Daoy (cell line): Measurements from ENCODE around the gene KAZN. TPM values are rescaled to one million over a fixed set of nuclear protein-coding genes. Genes with fewer than 3 reads are reported as not detected.

Experiments used
- DNase-seq: peaks from one replicate; pipeline ENCODE4 v3.0.0-alpha.2; 2015; ENCODE audit warnings: low read depth
- total RNA-seq: library from RNA; depleted of rRNA; stranded (reverse); fragments of >200 nt; shearing (Covaris generic); gene quantifications from 2 replicates; pipeline ENCODE4 v1.2.3, GENCODE V29; 2014

The KAZN gene
- total RNA-seq, 1 experiment from 2014 or later: 6.3 TPM

DNA sequence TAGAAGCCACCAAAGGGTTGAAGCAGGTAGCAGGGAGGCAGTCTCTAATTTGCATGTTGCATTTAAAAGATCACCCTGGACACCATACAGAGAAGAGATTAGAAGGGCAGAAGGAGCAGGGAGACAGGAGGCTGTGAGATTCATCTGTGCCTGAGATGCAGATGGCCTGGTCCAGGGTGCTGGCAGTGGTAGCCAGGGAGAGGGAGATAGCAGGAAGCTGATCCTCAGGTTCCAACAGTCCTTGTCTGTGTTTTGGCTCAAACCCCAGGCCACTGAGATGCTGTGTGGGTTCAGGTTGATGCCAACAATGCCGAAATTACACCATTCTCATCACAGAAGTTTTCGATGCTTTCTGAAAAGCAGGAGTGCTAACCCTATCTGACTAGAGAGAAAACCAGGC lies 113.7 kb downstream of the KAZN start:
- DNase-seq: no peak

DNA sequence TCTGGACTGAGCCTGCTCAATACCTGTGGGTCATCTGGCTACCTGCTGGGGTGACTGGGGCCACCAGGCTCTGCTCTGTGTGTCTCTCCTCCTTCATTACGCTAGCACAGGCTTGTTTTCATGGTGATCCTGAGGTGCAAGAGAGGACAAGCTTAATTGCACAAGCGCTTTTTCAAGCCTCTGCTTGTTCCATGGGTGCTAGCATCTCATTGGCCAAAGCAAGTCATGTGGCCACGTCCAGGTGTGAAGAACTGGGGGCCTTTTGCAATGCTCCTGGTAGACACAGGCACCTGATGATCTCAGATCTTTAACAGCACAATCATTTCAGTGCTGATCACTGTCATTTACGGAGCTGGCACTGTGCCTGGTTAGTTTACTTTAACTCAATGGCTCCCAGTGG lies 114.6 kb downstream of the KAZN start:
- no peak for DNase-seq

- no peak for DNase-seq
Measured at GRCh38 chr1:14715266-14715665, 116.8 kb downstream of the KAZN start.

DNA sequence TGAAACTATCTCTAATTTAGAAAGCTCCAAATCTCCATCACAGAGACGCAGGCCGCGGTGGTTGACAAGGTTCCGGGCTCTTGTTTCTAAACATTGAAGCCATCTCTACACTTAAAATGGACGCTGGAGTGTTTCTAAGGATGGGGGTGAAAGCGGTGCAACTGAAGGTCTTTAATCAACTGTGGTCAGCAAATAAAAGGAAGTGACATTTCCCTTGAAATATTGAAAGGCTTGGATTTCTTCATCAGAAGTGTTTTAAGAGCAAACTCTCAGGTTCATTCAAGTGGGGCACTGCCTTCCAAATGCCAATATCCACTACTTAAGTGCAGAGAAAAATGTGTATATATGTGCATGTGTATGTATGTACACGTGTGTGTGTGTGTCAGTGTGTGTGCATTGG lies 117.3 kb downstream of the KAZN start:
- DNase-seq: no peak

DNA sequence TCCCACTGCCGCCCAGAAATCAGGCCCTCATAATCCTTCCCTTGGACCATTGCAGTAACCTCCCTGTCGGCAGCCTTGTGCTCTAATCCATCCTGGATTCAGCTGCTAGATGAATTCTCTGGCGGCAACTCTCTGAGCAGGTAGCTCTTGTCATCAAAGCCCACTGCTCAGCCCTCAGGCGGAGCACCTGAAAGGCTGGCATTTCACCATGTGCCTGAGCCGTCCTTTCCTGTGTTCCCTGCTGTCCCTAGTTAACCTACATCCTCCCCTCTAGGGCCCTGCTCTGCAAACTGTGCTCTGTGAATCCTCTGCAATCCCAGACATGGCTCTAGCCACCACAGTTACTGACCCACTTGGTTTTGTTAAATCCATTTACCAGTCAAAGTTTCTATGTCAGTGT lies 118.0 kb downstream of the KAZN start:
- DNase-seq: no peak

DNA sequence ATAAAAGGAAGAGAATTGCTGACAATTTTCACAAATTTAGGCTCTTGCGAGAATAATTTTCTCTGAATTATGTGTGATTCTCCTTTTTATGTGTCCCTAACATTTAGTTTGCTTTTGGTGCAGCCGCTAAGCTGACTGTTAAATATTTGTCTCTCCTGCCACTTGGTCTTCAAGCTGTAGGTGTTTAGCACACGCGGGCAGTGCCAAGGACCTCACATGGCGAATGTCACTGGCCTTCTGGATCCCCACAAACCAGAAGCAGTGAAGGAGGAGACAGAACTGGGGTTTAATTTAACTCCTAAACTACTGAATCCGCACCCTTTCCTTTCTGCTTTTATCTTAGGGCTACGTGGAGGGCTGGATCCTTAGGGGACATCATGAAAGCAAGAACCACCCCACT lies 120.0 kb downstream of the KAZN start:
- DNase-seq: no peak

- DNase-seq: no peak
Measured at GRCh38 chr1:14723401-14723800, 124.9 kb downstream of the KAZN start.

DNA sequence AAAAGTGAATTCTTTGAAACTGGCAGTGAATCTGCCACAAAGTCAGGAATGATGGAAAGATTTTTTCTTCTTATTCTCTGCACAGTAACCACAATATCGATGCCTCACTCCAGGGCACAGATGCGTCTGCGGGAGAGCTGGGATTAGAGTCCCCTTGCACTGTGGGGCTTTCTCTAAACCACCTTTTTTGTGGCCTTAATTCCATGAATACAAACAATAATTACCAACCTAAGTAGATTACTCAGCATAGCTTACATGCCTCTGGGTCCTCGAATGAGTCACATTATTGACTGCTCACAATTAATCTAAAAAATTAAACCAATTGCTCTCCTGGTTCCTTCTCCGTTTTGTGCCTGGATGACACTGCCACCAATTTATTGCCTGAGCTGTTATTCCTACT lies 125.8 kb downstream of the KAZN start:
- peak; percentile 62 for DNase-seq

- peak; percentile 41 for DNase-seq
Measured at GRCh38 chr1:14724678-14725077, 126.2 kb downstream of the KAZN start.

GRCh38 chr1:14725238-14725637 lies 126.8 kb downstream of the KAZN start:
- no peak for DNase-seq

DNA sequence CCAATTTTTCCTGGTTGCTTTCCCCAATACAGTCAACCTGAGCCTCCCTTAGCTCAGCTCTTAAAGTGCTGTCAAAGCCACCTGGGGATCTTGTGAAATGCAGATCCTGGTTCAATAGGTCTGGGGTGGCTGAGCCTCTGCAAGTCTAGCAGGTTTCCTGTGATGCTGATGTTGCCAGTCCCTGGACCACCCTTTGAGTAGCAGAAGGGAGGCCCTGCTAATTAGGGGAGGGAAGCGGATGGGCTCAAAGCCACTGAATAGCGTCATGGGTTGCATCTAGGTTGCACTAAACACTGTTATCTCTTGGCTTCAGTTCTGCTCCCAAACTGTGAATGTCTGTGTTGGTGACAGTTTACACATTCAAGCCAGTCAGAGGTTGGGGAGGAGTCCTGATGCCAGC lies 127.2 kb downstream of the KAZN start:
- no peak for DNase-seq

GRCh38 chr1:14726606-14727005 lies 128.1 kb downstream of the KAZN start:
- no peak for DNase-seq

DNA sequence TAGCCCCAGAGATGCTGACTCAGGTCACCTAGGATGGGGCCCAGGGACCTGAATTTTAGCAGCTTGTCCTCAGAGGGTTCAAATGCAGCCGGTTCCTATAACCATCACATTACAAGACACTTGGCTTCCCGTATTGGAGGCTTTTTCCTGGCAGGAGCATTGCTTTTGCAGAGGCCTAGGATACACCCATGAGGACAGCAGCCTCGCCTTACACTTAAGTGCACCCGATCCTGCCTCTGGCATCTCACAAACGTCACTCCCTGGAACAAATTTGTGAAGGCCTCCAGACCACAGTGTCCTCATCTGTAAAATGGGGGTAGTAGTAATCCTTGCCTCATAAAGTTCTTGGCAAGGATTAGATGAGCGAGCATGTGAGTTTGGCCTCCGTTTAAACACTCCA lies 130.0 kb downstream of the KAZN start:
- no peak for DNase-seq

- no peak for DNase-seq
Measured at GRCh38 chr1:14732728-14733047, 134.2 kb downstream of the KAZN start.

DNA sequence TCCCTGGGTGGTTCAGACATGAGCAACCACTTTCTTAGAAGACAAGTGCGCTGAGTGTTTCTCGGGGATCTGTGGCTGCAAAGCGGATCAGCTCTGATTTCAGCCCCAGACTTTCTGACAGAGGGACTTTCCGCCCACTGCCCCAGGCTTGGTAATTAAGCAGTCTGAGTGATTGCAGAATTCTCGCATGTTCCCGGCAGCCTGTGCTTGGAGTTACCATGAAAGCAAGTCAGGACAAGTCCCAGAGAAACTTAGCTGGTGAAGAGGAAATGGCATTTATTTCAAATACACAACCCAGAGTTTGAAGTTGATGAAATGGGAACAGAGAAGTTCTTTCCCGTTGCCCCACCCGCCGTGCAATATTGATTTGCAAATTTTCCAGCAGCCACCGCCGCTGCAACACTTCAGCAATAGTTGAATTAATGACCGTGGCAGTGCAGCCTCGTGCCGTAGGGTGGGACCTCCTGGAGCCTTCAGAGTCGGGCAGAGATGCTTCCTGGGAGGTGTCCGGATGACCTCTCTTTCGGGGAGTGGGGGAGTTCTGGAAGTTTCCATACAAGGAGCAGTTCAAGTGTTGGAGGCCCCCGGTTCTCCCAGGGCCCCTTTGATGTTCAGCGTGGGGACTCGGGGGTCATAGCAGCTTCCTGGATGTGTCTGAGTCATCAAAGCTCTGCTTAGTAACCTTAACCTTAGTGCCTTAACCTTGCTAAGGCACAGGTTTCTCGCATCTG lies 134.7 kb downstream of the KAZN start:
- peak; percentile 69 for DNase-seq

GRCh38 chr1:14733779-14734140 lies 135.3 kb downstream of the KAZN start:
- no peak for DNase-seq

- no peak for DNase-seq
Measured at GRCh38 chr1:14735841-14736240, 137.4 kb downstream of the KAZN start.

GRCh38 chr1:14737561-14738094 lies 139.1 kb downstream of the KAZN start:
- no peak for DNase-seq

GRCh38 chr1:14738235-14738634 lies 139.8 kb downstream of the KAZN start:
- peak; percentile 53 for DNase-seq

GRCh38 chr1:14738647-14739046 lies 140.2 kb downstream of the KAZN start:
- no peak for DNase-seq

DNA sequence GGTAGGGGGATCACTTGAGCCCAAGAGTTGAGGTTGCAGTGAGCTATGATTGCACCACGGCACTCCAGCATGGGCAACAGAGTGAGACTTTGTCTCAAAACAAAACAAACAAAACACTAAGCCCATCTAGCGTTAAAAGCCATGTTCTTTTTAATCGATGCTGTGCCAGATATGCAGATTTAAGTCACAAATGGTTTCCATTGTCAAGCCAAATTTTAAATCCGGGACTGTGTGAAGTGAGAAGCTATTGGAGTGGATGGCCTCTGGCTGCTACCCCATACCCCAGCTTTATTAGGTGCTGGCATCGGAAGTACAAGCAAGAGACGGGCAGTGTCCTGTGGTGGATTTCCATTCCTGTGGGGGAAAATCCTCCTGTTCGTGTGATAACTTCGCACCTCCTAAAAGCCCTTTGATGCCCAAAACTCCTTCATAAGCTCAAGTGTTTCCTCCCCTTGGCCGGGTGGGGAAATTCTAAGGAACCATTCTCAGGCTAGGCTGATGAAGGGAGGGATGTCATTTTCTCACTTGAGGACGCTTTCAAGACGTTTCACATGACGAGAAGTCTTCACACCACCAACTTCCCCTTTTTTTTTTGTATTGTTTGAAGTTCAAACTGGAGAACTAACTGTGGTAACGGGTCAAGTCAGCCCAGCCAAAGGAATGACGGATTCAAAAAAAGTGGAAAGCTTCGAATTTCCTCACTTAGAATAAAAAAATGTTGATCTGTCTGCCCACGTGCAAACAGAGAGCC lies 140.8 kb downstream of the KAZN start:
- DNase-seq: no peak

GRCh38 chr1:14740016-14740415 lies 141.5 kb downstream of the KAZN start:
- DNase-seq: no peak

GRCh38 chr1:14741082-14741481 lies 142.6 kb downstream of the KAZN start:
- DNase-seq: no peak
